HL-60 (cell line): Measurements from ENCODE around the gene LRRN1.

ENCODE experiments used
- CTCF ChIP-seq: IDR thresholded peaks from one replicate; pipeline ENCODE4 v1.5.1; 2011; ENCODE audit warnings: low read length, control low read depth, inconsistent platforms; ENCODE audit not compliant: insufficient read depth
- POLR2AphosphoS5 ChIP-seq: IDR thresholded peaks from 2 replicates; pipeline ENCODE4 v1.6.1; 2012; ENCODE audit warnings: low read depth
- SPI1 ChIP-seq: IDR thresholded peaks from 2 replicates; pipeline ENCODE4 v1.6.1; 2012; ENCODE audit warnings: low read depth, mild to moderate bottlenecking, borderline replicate concordance

DNA sequence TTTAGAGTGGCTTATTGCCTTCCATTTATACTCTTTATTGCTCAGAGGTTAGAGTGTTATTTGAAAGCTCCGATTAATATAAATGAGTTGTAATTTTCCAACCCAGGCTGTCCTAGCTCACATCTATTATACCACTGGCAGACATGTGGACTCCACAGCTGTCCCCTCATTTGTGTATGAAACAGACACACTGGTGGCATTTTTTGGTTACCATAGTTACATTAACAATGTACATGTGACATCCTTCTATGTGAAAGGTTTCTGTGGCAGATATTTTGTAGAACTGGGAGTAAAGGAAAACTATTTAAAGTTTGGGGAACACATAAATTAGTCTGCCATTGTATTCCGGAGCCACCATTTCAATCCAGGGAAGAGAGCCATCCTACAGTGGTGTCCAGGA lies 5.3 kb downstream of the LRRN1 start:
- TF ChIP-seq CTCF (no peak), POLR2AphosphoS5 (no peak), SPI1 (no peak)
